SK-N-SH (cell line): Measurements from ENCODE around the gene NCAM1. TPM values are rescaled to one million over a fixed set of nuclear protein-coding genes. Genes with fewer than 3 reads are reported as not detected.

Experiments
- CTCF ChIA-PET: fragments of 300-600, 350-600 bp; formaldehyde crosslinking; extraction: SDS; loops from one replicate; lab custom pipeline; 2021; lab: Yijun Ruan, JAX
- POLR2A ChIA-PET: fragments of 350-600 bp; sonication (Branson Sonifier 250); formaldehyde crosslinking; extraction: SDS; loops from one replicate; lab custom pipeline; 2020; ENCODE audit warnings: antibody characterized with exemption, inconsistent platforms; lab: Yijun Ruan, JAX
- DNase-seq: peaks from one replicate; pipeline ENCODE4 v3.0.0; 2012
- H2AFZ ChIP-seq: fragments of 200-600 bp; sonication (generic); 2 replicates; pipeline ENCODE4 v1.8.1; 2016; ENCODE audit warnings: antibody characterized with exemption, mild to moderate bottlenecking, low read depth
- H3F3A ChIP-seq: fragments of 200-600 bp; sonication (generic); replicated peaks from 2 replicates; pipeline ENCODE3; 2016; ENCODE audit warnings: antibody characterized with exemption, mild to moderate bottlenecking; ENCODE audit not compliant: insufficient read depth
- H3K27ac ChIP-seq, 2 experiments: fragments of 200-500 bp in 1 of 2; fragments of 200-600 bp in 1 of 2; sonication (Bioruptor generic) in 1 of 2; sonication (generic), shearing (Covaris generic) in 1 of 2; 2 replicates each; pipeline versions ENCODE4 v1.5.1 to v1.6.1; 2014 to 2016; ENCODE audit warnings: low read depth in 2 of 2, inconsistent platforms in 1 of 2, low read length in 1 of 2, mild to moderate bottlenecking in 1 of 2, mixed read lengths in 1 of 2
- H3K27me3 ChIP-seq: fragments of 200-600 bp; sonication (generic), shearing (Covaris generic); 2 replicates; pipeline ENCODE4 v1.6.1; 2016; ENCODE audit warnings: mixed run types; ENCODE audit not compliant: insufficient read depth
- H3K36me3 ChIP-seq, 2 experiments: fragments of 200-500 bp in 1 of 2; fragments of 200-600 bp in 1 of 2; sonication (Bioruptor generic) in 1 of 2; sonication (generic) in 1 of 2; replicated peaks in 1 of 2; 2 replicates each; pipeline versions ENCODE3 to v1.5.1; 2014 to 2016; ENCODE audit warnings: low read length in 1 of 2, mild to moderate bottlenecking in 1 of 2; ENCODE audit not compliant: insufficient read depth in 2 of 2, control insufficient read depth in 1 of 2
- H3K4me1 ChIP-seq, 2 experiments: fragments of 200-500 bp in 1 of 2; fragments of 200-600 bp in 1 of 2; sonication (Bioruptor generic) in 1 of 2; sonication (generic), shearing (Covaris generic) in 1 of 2; 2 replicates each; pipeline versions ENCODE4 v1.5.1 to v1.6.1; 2014 to 2016; ENCODE audit warnings: low read depth in 1 of 2, low read length in 1 of 2, mixed run types in 1 of 2; ENCODE audit not compliant: insufficient read depth in 2 of 2, control insufficient read depth in 1 of 2
- H3K4me2 ChIP-seq: fragments of 200-600 bp; sonication (generic), shearing (Covaris generic); 2 replicates; pipeline ENCODE4 v1.6.1; 2017; ENCODE audit warnings: mixed run types
- H3K4me3 ChIP-seq, 2 experiments: fragments of 200-500 bp in 1 of 2; fragments of 200-600 bp in 1 of 2; sonication (Bioruptor generic) in 1 of 2; sonication (generic), shearing (Covaris generic) in 1 of 2; 2 replicates each; pipeline versions ENCODE4 v1.5.1 to v1.8.1; 2014 to 2016; ENCODE audit warnings: low read depth in 2 of 2, inconsistent platforms in 1 of 2, low read length in 1 of 2, mild to moderate bottlenecking in 1 of 2, mixed read lengths in 1 of 2, moderate library complexity in 1 of 2
- H3K79me2 ChIP-seq: fragments of 200-600 bp; sonication (generic); 2 replicates; pipeline ENCODE4 v1.8.1; 2017; ENCODE audit warnings: mild to moderate bottlenecking; ENCODE audit not compliant: insufficient read depth
- H3K9ac ChIP-seq: fragments of 200-600 bp; sonication (generic); 2 replicates; pipeline ENCODE4 v1.6.1; 2017; ENCODE audit warnings: mixed run types
- H3K9me2 ChIP-seq: fragments of 200-600 bp; sonication (generic); 2 replicates; pipeline ENCODE4 v1.6.1; 2017; ENCODE audit warnings: mixed run types
- H3K9me3 ChIP-seq: fragments of 200-600 bp; sonication (generic); 2 replicates; pipeline ENCODE4 v1.6.1; 2017; ENCODE audit warnings: mixed run types, mild to moderate bottlenecking, moderate library complexity
- H4K20me1 ChIP-seq: fragments of 200-600 bp; sonication (generic); 2 replicates; pipeline ENCODE4 v1.6.1; 2017; ENCODE audit warnings: mild to moderate bottlenecking, mixed run types; ENCODE audit not compliant: insufficient read depth
- FOXJ3 ChIP-seq: sonication (generic); formaldehyde crosslinking; IDR thresholded peaks from 2 replicates; pipeline ENCODE4 v1.5.1; 2020; ENCODE audit warnings: mild to moderate bottlenecking, missing genetic modification reagents
- MAX ChIP-seq: IDR thresholded peaks from 2 replicates; pipeline ENCODE4 v1.4.0; 2012; ENCODE audit warnings: low read depth
- MEF2A ChIP-seq: IDR thresholded peaks from 2 replicates; pipeline ENCODE4 v1.4.0; 2012; ENCODE audit warnings: low read depth, borderline replicate concordance
- RAD21 ChIP-seq: IDR thresholded peaks from 2 replicates; pipeline ENCODE4 v1.6.1; 2012; ENCODE audit warnings: mild to moderate bottlenecking, low read length
- RXRA ChIP-seq: IDR thresholded peaks from 2 replicates; pipeline ENCODE4 v1.4.0; 2012; ENCODE audit warnings: low read depth, mild to moderate bottlenecking, borderline replicate concordance
- SIN3A ChIP-seq: IDR thresholded peaks from 2 replicates; pipeline ENCODE4 v1.6.1; 2012; ENCODE audit warnings: low read depth, mild to moderate bottlenecking, low read length, moderate library complexity, borderline replicate concordance
- TCF12 ChIP-seq: IDR thresholded peaks from 2 replicates; pipeline ENCODE4 v1.4.0; 2012
- USF2 ChIP-seq: fragments of 150-350 bp; IDR thresholded peaks from 2 replicates; pipeline ENCODE4 v1.6.1; 2017; ENCODE audit warnings: antibody characterized with exemption, low read length, low read depth, borderline replicate concordance
- YY1 ChIP-seq: IDR thresholded peaks from 2 replicates; pipeline ENCODE4 v1.4.0; 2012; ENCODE audit warnings: low read depth, mild to moderate bottlenecking
- WGBS: methylation state at CpG from one replicate; pipeline ENCODE4 v1.1.6; 2017; ENCODE audit warnings: low lambda C conversion rate; 5-methylcytosine and 5-hydroxymethylcytosine counted together
- polyA plus RNA-seq, 3 experiments: library from polyadenylated mRNA; depleted of rRNA; stranded (reverse); fragments of >200 nt; gene quantifications; 2 replicates each; pipeline ENCODE4 v1.2.3, GENCODE V29; 2012
- TF ChIP-seq, protein P1 (sequence below): IDR thresholded peaks from 2 replicates; pipeline ENCODE4 v1.6.1; 2012; ENCODE audit warnings: mild to moderate bottlenecking, low read depth, low read length, moderate library complexity
- TF ChIP-seq, protein P2 (sequence below): IDR thresholded peaks from 2 replicates; pipeline ENCODE4 v1.4.0; 2012; ENCODE audit warnings: low read depth, borderline replicate concordance
- TF ChIP-seq, protein P3 (sequence below): IDR thresholded peaks from 2 replicates; pipeline ENCODE4; 2012

NCAM1 gene
- polyA plus RNA-seq, 1 of the 3 experiments (the other 2 are of a cell fraction) = 19.4 TPM

DNA sequence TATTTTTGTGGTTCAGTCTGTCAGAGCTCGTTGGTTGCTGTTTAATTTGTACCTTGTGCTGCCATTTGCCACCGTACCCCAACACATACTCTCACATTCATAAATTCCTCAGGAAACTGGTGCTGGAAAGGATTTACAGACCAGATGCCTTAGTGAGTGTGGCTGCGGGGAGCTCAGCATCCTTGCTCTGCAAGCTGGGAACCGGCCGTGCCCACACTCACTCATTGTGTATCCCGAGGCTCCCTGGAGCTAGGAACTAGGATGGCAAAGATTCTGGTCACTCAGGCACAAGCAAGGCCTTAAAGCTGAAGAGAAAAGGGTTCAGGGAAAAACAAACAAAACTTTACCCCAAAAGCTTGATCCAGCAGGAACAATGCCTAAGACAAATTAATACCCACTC lies 288.6 kb downstream of the NCAM1 start (continued):
- TF ChIP-seq, protein P1, sequence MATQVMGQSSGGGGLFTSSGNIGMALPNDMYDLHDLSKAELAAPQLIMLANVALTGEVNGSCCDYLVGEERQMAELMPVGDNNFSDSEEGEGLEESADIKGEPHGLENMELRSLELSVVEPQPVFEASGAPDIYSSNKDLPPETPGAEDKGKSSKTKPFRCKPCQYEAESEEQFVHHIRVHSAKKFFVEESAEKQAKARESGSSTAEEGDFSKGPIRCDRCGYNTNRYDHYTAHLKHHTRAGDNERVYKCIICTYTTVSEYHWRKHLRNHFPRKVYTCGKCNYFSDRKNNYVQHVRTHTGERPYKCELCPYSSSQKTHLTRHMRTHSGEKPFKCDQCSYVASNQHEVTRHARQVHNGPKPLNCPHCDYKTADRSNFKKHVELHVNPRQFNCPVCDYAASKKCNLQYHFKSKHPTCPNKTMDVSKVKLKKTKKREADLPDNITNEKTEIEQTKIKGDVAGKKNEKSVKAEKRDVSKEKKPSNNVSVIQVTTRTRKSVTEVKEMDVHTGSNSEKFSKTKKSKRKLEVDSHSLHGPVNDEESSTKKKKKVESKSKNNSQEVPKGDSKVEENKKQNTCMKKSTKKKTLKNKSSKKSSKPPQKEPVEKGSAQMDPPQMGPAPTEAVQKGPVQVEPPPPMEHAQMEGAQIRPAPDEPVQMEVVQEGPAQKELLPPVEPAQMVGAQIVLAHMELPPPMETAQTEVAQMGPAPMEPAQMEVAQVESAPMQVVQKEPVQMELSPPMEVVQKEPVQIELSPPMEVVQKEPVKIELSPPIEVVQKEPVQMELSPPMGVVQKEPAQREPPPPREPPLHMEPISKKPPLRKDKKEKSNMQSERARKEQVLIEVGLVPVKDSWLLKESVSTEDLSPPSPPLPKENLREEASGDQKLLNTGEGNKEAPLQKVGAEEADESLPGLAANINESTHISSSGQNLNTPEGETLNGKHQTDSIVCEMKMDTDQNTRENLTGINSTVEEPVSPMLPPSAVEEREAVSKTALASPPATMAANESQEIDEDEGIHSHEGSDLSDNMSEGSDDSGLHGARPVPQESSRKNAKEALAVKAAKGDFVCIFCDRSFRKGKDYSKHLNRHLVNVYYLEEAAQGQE = no peak

GRCh38 chr11:113251281-113251680 lies 290.1 kb downstream of the NCAM1 start:
- 76% methylated on average over 4 of the region's 4 CpGs for WGBS
- CTCF ChIA-PET = interaction anchor here (2.8 kb wide), 1 partner anchor 663 kb away, joined by 15 read pairs; no protein-coding TSS in a partner anchor

More at GRCh38 chr11:113251281-113251680, 290.1 kb downstream of the NCAM1 start:
- Histone ChIP-seq H3K9me2 (no peaks in the 10 kb centered on the region), H3F3A (no peaks in the 10 kb centered on the region), H3K27me3 (no peaks in the 10 kb centered on the region), H3K4me3 (no peak overlapping the region)
- no peak for DNase-seq
- no peak for TF ChIP-seq USF2
- TF ChIP-seq FOXJ3 (CRISPR knock-in tag) = no peak
- TF ChIP-seq MAX = no peak
- TF ChIP-seq SIN3A = no peak
- no peak for TF ChIP-seq YY1
- no peak for TF ChIP-seq TCF12
- TF ChIP-seq, protein P2, sequence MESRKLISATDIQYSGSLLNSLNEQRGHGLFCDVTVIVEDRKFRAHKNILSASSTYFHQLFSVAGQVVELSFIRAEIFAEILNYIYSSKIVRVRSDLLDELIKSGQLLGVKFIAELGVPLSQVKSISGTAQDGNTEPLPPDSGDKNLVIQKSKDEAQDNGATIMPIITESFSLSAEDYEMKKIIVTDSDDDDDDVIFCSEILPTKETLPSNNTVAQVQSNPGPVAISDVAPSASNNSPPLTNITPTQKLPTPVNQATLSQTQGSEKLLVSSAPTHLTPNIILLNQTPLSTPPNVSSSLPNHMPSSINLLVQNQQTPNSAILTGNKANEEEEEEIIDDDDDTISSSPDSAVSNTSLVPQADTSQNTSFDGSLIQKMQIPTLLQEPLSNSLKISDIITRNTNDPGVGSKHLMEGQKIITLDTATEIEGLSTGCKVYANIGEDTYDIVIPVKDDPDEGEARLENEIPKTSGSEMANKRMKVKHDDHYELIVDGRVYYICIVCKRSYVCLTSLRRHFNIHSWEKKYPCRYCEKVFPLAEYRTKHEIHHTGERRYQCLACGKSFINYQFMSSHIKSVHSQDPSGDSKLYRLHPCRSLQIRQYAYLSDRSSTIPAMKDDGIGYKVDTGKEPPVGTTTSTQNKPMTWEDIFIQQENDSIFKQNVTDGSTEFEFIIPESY = no peak
- no peak for TF ChIP-seq MEF2A
- TF ChIP-seq RXRA = no peak
- TF ChIP-seq, protein P3, sequence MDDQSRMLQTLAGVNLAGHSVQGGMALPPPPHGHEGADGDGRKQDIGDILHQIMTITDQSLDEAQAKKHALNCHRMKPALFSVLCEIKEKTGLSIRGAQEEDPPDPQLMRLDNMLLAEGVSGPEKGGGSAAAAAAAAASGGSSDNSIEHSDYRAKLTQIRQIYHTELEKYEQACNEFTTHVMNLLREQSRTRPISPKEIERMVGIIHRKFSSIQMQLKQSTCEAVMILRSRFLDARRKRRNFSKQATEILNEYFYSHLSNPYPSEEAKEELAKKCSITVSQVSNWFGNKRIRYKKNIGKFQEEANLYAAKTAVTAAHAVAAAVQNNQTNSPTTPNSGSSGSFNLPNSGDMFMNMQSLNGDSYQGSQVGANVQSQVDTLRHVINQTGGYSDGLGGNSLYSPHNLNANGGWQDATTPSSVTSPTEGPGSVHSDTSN = no peak
- TF ChIP-seq RAD21 = no peak
- TF ChIP-seq, all 33 proteins: peak for 0
- no peak overlapping the region for H3K9ac ChIP-seq
- no peak overlapping the region for H2AFZ ChIP-seq
- no peaks in the 10 kb centered on the region for H4K20me1 ChIP-seq
- no peaks in the 10 kb centered on the region for H3K79me2 ChIP-seq
- peaks cover 0 to 3% of the 10 kb centered on the region in 2 experiments; a peak in 2 of 4 replicates for H3K4me1 ChIP-seq
- H3K36me3 ChIP-seq = peaks cover under 1 to 13% of the 10 kb centered on the region in 2 experiments
- POLR2A ChIA-PET = no interaction called here
- H3K9me3 ChIP-seq = no peaks in the 10 kb centered on the region
- H3K4me2 ChIP-seq = no peak overlapping the region
- no peak overlapping the region for H3K27ac ChIP-seq
